AG04449 (cell line): Measurements from ENCODE around the gene ENTPD2.
A peak's percentile ranks its signal among the peaks of the same experiment; 100 is the strongest.

Source experiments
- CTCF ChIA-PET: fragments of 350-600 bp; formaldehyde crosslinking; extraction: SDS; loops from one replicate; lab custom pipeline; 2021; ENCODE audit warnings: antibody characterized with exemption; lab: Yijun Ruan, JAX
- POLR2A ChIA-PET: fragments of 400-600, 350-600 bp; formaldehyde crosslinking; extraction: SDS; loops from one replicate; lab custom pipeline; 2020; ENCODE audit warnings: antibody characterized with exemption, inconsistent platforms; lab: Yijun Ruan, JAX
- DNase-seq: peaks from one replicate; pipeline ENCODE4 v3.0.0-alpha.2; 2010; ENCODE audit warnings: low read depth, low spot score
- H3K4me3 ChIP-seq: 2 replicates; pipeline ENCODE4 v1.5.1; 2011; ENCODE audit warnings: low read depth, mild to moderate bottlenecking, control low read depth, low read length
- TF ChIP-seq, protein P1 (sequence below): IDR thresholded peaks from one replicate; pipeline ENCODE4 v1.5.1; 2011; ENCODE audit warnings: mild to moderate bottlenecking, moderate library complexity, low read length, control low read depth, inconsistent platforms; ENCODE audit not compliant: insufficient read depth; ENCODE audit errors: missing control alignments

ENTPD2 gene

GRCh38 chr9:137080260-137081122 is 26.6 kb upstream of the ENTPD2 start:
- H3K4me3 ChIP-seq, result no peak overlapping the region
- ChIA-PET POLR2A (no interaction called here), CTCF (interaction anchor here (1.6 to 17.0 kb wide), 3 partner anchors 12 to 45 kb away, joined by 4 to 208 read pairs (median 10); partner anchors contain the start of gene SAPCD2)
- TF ChIP-seq, protein P1, sequence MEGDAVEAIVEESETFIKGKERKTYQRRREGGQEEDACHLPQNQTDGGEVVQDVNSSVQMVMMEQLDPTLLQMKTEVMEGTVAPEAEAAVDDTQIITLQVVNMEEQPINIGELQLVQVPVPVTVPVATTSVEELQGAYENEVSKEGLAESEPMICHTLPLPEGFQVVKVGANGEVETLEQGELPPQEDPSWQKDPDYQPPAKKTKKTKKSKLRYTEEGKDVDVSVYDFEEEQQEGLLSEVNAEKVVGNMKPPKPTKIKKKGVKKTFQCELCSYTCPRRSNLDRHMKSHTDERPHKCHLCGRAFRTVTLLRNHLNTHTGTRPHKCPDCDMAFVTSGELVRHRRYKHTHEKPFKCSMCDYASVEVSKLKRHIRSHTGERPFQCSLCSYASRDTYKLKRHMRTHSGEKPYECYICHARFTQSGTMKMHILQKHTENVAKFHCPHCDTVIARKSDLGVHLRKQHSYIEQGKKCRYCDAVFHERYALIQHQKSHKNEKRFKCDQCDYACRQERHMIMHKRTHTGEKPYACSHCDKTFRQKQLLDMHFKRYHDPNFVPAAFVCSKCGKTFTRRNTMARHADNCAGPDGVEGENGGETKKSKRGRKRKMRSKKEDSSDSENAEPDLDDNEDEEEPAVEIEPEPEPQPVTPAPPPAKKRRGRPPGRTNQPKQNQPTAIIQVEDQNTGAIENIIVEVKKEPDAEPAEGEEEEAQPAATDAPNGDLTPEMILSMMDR, result no peak
- DNase-seq, result no peak

GRCh38 chr9:137079401-137079787 is 25.5 kb upstream of the ENTPD2 start:
- TF ChIP-seq, protein P1, result no peak
- no peak overlapping the region for H3K4me3 ChIP-seq
- POLR2A ChIA-PET, result no interaction called here
- no peak for DNase-seq
- CTCF ChIA-PET, result interaction anchor here (0.6 to 17.0 kb wide), 4 partner anchors 11 to 45 kb away, joined by 3 to 208 read pairs (median 6); partner anchors contain the start of gene SAPCD2

GRCh38 chr9:137078701-137079400 is 25.0 kb upstream of the ENTPD2 start:
- CTCF ChIA-PET, result interaction anchor here (2.2 to 17.0 kb wide), 3 partner anchors 11 to 32 kb away, joined by 10 to 208 read pairs (median 10); partner anchors contain the start of genes NPDC1 and SAPCD2
- H3K4me3 ChIP-seq, result peak overlapping the region; percentile 68
- DNase-seq, result no peak
- POLR2A ChIA-PET, result interaction anchor here (2.7 kb wide), 1 partner anchor 7 kb away, joined by 16 read pairs; the partner anchor contains the start of gene MAN1B1
- TF ChIP-seq, protein P1, result no peak

DNA sequence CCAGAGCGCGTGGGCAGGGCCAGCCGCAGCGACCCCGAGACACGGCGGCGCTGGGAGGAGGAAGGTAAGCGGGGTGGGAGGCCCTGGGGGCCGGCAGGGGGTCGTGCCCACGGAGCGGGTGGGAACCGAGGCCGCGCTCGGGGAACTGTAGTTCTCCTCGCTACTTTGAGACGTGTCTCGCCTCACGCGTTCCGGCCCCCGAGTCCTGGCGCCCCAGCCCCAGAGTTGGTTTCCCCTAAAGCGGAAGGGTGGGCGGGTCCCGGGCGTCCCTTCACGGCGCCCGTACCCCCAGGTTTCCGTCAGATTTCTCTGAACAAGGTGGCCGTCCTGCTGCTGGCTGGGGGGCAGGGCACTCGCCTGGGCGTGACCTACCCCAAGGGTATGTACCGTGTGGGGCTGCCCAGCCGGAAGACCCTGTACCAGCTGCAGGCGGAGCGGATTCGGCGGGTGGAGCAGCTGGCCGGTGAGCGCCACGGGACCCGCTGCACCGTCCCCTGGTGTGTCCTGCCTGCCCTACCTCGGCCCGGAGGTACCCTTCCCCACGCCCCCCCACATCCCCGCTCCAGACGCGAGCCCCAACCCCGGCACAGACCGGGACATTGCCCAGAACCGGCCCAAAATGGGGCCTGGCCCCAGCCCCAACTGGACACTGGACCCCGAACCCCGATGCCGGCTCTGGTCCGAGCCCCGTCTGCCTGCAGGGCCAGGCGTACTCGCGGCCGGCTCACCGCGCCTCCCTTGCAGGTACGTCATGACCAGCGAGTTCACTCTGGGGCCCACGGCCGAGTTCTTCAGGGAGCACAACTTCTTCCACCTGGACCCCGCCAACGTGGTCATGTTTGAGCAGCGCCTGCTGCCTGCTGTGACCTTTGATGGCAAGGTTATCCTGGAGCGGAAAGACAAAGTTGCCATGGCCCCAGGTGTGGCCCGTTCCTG is 24.2 kb upstream of the ENTPD2 start:
- CTCF ChIA-PET, result interaction anchor here (0.7 to 17.0 kb wide), 4 partner anchors 9 to 31 kb away, joined by 3 to 208 read pairs (median 6); partner anchors contain the start of genes MAN1B1, NPDC1 and SAPCD2
- POLR2A ChIA-PET, result interaction anchor here (2.7 kb wide), 1 partner anchor 8 kb away, joined by 16 read pairs; the partner anchor contains the start of gene MAN1B1

More for the DNA sequence above, 24.2 kb upstream of the ENTPD2 start:
- DNase-seq, result no peak
- TF ChIP-seq, protein P1, result no peak
- H3K4me3 ChIP-seq, result peak overlapping the region; percentile 68
